Stimulated activated CD4-positive, alpha-beta T cell treated with anti-CD3 and anti-CD28 coated beads, Interleukin-4, amount 100 ng/mL, for 48 hours (primary cell): Measurements from ENCODE around the gene KRTAP5-8.
"Not testable (repeated sequence)": the region's sequence is repeated elsewhere in the genome, so short reads cannot be mapped to it uniquely, and the experiment has no call there.

Source experiments
- DNase-seq, 2 donors: peaks; one replicate each; pipeline ENCODE4 v3.0.0-alpha.2; 2020; ENCODE audit warnings: low read depth in 2 of 2

Gene KRTAP5-8

GRCh38 chr11:71507102-71507501 lies 30.7 kb upstream of the KRTAP5-8 start:
- DNase-seq: no peak

GRCh38 chr11:71518506-71519471 lies 19.0 kb upstream of the KRTAP5-8 start:
- DNase-seq: no peak

DNA sequence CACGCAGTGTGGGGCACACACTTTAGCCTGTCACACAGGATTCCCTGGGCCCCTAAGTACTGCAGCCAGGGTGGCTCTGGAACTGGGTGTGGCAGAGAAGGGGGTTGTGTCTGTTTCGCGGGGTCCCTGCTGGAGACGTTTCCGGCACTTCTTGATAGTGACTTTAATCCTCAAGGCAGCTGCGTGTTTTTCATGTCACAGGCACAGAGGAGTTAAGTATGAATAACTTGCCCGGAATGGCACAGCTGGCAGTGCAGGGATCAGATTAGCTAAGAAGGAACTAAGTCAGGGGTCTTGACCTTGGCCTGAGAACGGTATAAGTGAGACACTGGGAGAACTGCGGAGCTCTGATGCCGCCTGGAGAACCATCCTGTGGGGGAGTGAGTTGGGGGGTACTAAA lies 18.3 kb upstream of the KRTAP5-8 start:
- no peak for DNase-seq

- DNase-seq: no peak
These were observed 12.5 kb upstream of the KRTAP5-8 start for GRCh38 chr11:71525188-71525937.

DNA sequence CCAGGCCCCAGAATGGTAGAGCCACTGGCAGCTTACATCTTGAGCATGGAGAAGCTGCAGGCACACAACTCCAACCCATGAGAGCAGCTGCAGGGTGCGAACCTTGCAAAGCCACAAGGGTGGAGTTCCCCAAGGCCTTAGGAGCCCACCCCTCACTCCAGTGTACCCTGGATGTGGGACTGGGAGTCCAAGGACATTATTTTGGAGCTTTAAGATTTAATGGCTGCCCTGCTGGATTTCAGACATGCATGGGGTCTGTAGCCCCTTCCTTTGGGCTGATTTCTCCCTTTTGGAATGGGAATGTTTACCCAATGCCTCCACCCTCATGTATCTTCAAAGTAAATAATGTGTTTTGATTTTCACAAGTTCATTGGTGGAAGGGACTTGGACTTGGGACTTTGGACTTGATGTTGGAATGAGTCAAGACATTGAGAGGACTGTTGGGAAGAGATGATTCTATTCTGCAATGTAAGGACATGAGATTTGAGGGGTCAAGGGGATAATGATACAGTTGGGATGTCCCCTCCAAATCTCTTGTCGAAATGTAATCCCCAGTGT lies 11.8 kb upstream of the KRTAP5-8 start:
- no peak for DNase-seq

DNA sequence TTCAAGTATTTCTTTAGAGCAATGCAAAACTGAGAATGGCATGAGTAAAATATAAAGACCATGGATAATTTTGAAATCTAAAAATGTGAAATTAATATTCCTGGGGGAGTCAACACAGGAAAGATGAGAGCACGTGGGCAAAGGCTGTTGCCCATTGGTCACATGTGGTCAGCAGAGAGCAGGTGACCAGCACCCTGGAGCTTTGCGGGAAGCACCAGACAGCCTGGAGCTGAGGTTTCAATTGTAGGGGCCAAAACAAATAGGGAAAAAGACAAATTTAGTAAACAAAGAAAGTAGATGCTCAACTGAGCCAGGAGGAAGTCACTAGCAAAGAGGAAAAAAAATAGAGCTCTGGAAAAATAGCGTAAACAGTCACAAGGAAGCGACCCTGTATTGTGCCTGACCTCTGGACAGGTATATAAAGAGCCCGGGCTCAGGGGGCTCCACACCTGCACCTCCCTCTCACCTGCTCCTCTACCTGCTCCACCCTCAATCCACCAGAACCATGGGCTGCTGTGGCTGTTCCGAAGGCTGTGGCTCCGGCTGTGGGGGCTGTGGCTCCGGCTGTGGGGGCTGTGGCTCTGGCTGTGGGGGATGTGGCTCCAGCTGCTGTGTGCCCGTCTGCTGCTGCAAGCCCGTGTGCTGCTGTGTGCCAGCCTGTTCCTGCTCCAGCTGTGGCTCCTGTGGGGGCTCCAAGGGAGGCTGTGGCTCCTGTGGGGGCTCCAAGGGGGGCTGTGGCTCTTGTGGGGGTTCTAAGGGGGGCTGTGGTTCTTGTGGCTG lies 10.8 kb upstream of the KRTAP5-8 start, which contains the start of gene KRTAP5-7:
Gene KRTAP5-7 (plus strand): TSS at position 472 of the 780 bp plus-strand sequence. CDS start 34 bp downstream, at position 506.
- not testable (repeated sequence) for DNase-seq

DNA sequence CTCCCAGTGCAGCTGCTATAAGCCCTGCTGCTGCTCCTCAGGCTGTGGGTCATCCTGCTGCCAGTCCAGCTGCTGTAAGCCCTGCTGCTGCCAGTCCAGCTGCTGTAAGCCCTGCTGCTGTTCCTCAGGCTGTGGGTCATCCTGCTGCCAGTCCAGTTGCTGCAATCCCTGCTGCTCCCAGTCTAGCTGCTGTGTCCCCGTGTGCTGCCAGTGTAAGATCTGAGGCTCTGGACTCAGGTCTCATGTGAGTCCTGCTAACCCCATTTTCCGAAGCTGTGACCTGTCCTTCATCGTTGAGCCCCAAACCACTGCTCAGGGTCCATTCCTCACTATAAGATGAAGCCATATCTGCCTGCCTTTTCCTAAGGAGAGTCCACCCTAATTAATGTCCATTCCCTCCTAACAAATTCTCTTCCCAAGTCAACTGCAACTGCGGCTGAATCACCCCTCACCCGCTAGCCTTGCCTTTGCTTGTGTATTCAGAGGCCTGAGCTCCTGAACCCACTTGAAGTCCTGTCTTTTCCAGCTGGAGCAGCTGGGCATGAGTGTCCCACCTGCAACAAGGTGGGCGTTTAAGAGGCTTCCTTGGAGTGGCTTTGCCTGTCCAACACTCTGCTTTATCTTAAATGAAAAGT lies 10.1 kb upstream of the KRTAP5-8 start:
- DNase-seq: no peak

DNA sequence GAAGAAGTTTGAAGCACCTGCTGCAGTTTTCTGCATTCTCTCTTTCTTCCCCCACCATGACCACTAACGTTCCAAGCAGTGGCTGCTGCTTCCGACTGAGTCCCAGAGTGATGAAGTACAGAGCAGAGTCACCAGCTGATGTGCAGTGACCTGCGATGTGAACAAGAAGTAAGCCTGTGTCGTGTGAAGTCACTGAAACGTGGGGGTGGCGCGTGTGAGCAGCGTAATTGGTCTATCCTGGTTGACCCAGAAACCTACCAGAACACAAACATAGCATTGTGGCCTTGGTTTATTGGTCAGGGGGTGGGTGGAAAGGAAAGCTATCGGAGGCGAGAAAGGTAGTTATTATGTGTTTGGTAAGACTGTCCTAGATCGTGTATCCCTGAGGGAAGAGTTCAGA lies 7.2 kb upstream of the KRTAP5-8 start:
- no peak for DNase-seq

GRCh38 chr11:71532036-71532610 lies 5.7 kb upstream of the KRTAP5-8 start:
- no peak for DNase-seq

GRCh38 chr11:71534711-71535608 lies 2.9 kb upstream of the KRTAP5-8 start:
- DNase-seq: not testable (repeated sequence)

GRCh38 chr11:71535825-71536224 lies 2.0 kb upstream of the KRTAP5-8 start:
- no peak for DNase-seq

- DNase-seq: no peak
These were observed 288 bp upstream of the KRTAP5-8 start for GRCh38 chr11:71537537-71537936.

GRCh38 chr11:71538666-71538990 lies 803 bp downstream of the KRTAP5-8 start:
- no peak for DNase-seq

DNA sequence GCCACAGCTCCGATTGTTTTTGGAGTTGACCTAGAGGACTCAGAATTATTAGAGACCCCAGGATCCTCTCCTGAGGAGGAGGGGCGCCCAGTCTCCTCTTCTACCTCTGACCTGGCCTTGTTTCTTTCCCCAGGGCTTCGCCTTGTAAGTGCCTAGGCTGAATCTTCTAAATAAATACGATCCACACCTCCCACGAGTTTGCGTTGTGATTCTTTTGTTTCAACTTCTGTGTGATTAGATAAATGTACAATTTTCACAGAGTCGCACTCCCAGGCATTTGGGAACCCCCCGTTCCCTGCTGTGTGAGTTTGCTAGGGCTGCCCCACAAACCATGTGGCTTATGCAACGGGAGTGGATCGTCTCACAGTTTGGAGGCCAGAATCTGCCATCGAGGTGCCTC lies 1.2 kb downstream of the KRTAP5-8 start:
- no peak for DNase-seq

GRCh38 chr11:71539971-71540370 lies 2.1 kb downstream of the KRTAP5-8 start:
- not testable (repeated sequence) for DNase-seq

DNA sequence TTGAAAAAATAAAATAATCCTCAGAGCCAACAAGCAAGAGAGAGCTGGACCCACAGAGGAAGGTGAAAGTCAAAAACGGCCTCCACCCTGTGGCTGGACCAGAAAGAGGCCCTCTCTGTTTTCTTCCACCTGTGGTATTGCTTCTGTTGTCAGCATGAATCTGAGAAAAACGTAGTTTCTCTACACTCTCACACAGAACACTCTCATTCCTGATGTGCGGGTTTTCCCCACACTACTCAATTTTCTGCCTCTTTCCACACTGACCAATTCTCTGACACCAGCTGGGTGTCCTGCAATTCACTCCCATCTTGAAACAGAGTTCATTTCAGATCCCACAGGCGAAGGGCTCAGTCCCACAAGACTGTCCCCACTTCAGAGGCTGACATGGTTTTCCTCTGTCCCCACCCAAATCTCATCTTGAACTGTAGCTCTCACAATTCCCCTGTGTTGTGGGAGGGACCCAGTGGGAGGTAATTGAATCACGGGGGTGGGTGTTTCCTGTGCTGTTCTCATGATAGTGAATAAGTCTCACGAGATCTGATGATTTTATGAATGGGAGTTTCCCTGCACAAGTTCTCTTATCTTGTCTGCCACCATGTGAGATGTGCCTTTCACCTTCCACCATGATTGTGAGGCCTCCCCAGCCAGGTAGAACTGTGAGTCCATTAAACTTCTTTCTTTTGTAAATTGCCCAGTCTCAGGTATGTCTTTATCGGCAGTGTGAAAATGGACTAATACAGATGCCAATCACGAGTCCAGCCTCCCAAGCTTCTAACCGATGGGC lies 2.9 kb downstream of the KRTAP5-8 start:
- DNase-seq: not testable (repeated sequence)

- DNase-seq: no peak
These were observed 4.6 kb downstream of the KRTAP5-8 start for GRCh38 chr11:71542382-71542781.

- DNase-seq: no peak
These were observed 5.3 kb downstream of the KRTAP5-8 start for GRCh38 chr11:71542879-71543777.
